Stimulated activated CD4-positive, alpha-beta T cell treated with anti-CD3 and anti-CD28 coated beads, TNF-alpha, amount 100 ng/mL, for 24 hours (primary cell): ENCODE measurements around the gene RFX7.
"Not testable (repeated sequence)": the region's sequence is repeated elsewhere in the genome, so short reads cannot be mapped to it uniquely, and the experiment has no call there.

Experiments
- DNase-seq, 3 experiments: peaks; one replicate each; pipeline ENCODE4 v3.0.0-alpha.2; 2020; ENCODE audit warnings: low read depth in 3 of 3

RFX7 gene

GRCh38 chr15:56243163-56244037 is at the start of gene RFX7:
Gene RFX7 (minus strand): TSS chr15:56243879. CDS start chr15:56243285, 594 bp downstream.
- peak in 2 of 3 experiments; percentile 64 to 67 for DNase-seq

GRCh38 chr15:56292546-56293316 is 49.1 kb upstream of the RFX7 start:
- no peak for DNase-seq

GRCh38 chr15:56291741-56292140 is 48.1 kb upstream of the RFX7 start:
- no peak for DNase-seq

GRCh38 chr15:56286213-56286612 is 42.5 kb upstream of the RFX7 start:
- no peak for DNase-seq

- no peak for DNase-seq
Measured at GRCh38 chr15:56281145-56281544, 37.5 kb upstream of the RFX7 start.

GRCh38 chr15:56273724-56274123 is 30.0 kb upstream of the RFX7 start:
- no peak for DNase-seq

- DNase-seq = no peak
Measured at GRCh38 chr15:56272454-56272853, 28.8 kb upstream of the RFX7 start.

GRCh38 chr15:56266465-56266864 is 22.8 kb upstream of the RFX7 start:
- not testable (repeated sequence) for DNase-seq

GRCh38 chr15:56261854-56262509 is 18.3 kb upstream of the RFX7 start:
- DNase-seq = no peak

- not testable (repeated sequence) for DNase-seq
Measured at GRCh38 chr15:56257306-56257705, 13.6 kb upstream of the RFX7 start.

- DNase-seq = no peak
Measured at GRCh38 chr15:56254265-56254664, 10.6 kb upstream of the RFX7 start.

GRCh38 chr15:56252386-56252785 is 8.7 kb upstream of the RFX7 start:
- no peak for DNase-seq

GRCh38 chr15:56251315-56252095 is 7.8 kb upstream of the RFX7 start:
- DNase-seq = no peak

- no peak for DNase-seq
Measured at GRCh38 chr15:56250626-56251025, 6.9 kb upstream of the RFX7 start.

- DNase-seq = no peak
Measured at GRCh38 chr15:56249092-56249491, 5.4 kb upstream of the RFX7 start.

GRCh38 chr15:56248311-56248992 is 4.8 kb upstream of the RFX7 start:
- no peak for DNase-seq

- no peak for DNase-seq
Measured at GRCh38 chr15:56247266-56247665, 3.6 kb upstream of the RFX7 start.

- DNase-seq = peak; percentile 78 to 85 (median 83)
Measured at GRCh38 chr15:56245871-56246814, 2.5 kb upstream of the RFX7 start.

- DNase-seq = peak in 1 of 3 experiments; percentile 50
Measured at GRCh38 chr15:56244811-56245576, 1.3 kb upstream of the RFX7 start.
